Spleen (tissue), 11 donors: ENCODE data around the gene RENBP. TPM values are rescaled to one million over a fixed set of nuclear protein-coding genes. Genes with fewer than 3 reads are reported as not detected.
A peak's percentile ranks its signal among the peaks of the same experiment; 100 is the strongest.

Experiments
- DNase-seq: peaks from one replicate; pipeline ENCODE4 v3.0.0-alpha.2; 2020
- H3K27ac ChIP-seq, 8 donors: fragments of 200-600 bp; sonication (generic) in 7 of 8; 1 replicate in 4 of 8; 2 replicates in 4 of 8; pipeline versions ENCODE4 v1.5.0 to v1.8.0; 2016 to 2021; ENCODE audit warnings: inconsistent platforms in 4 of 8, mild to moderate bottlenecking in 4 of 8, moderate library complexity in 1 of 8
- H3K27me3 ChIP-seq, 7 donors: fragments of 200-600 bp; sonication (generic) in 6 of 7; replicated peaks in 1 of 7; 1 replicate in 4 of 7; 2 replicates in 3 of 7; pipeline versions ENCODE4 v1.5.0 to v1.8.0; 2016 to 2021; ENCODE audit warnings: inconsistent platforms in 3 of 7, mild to moderate bottlenecking in 1 of 7
- H3K36me3 ChIP-seq, 6 donors: fragments of 200-600 bp; sonication (generic) in 5 of 6; 1 replicate in 4 of 6; 2 replicates in 2 of 6; pipeline versions ENCODE4 v1.5.0 to v1.8.0; 2016 to 2021; ENCODE audit warnings: inconsistent platforms in 2 of 6
- H3K4me1 ChIP-seq, 6 donors: fragments of 200-600 bp; sonication (generic) in 5 of 6; 1 replicate in 3 of 6; 2 replicates in 3 of 6; pipeline versions ENCODE4 v1.5.0 to v1.8.0; 2016 to 2021; ENCODE audit warnings: inconsistent platforms in 3 of 6
- H3K4me3 ChIP-seq, 8 donors: fragments of 200-600 bp; sonication (generic) in 7 of 8; 1 replicate in 4 of 8; 2 replicates in 4 of 8; pipeline versions ENCODE4 v1.5.0 to v1.8.0; 2016 to 2021; ENCODE audit warnings: inconsistent platforms in 4 of 8, mild to moderate bottlenecking in 4 of 8, moderate library complexity in 2 of 8
- H3K9me3 ChIP-seq, 8 donors: fragments of 200-600 bp; sonication (generic) in 7 of 8; 1 replicate in 4 of 8; 2 replicates in 4 of 8; pipeline versions ENCODE4 v1.5.0 to v1.8.0; 2016 to 2021; ENCODE audit warnings: inconsistent platforms in 4 of 8
- CTCF ChIP-seq, 11 experiments: fragments of 200-600 bp in 7 of 11; fragments of 450-650 bp in 4 of 11; sonication (generic) in 4 of 11; IDR thresholded peaks in 8 of 11; conservative IDR thresholded peaks in 3 of 11; 1 replicate in 7 of 11; 2 replicates in 4 of 11; pipeline versions ENCODE4 v1.4.0 to v1.8.0; 2016 to 2021; ENCODE audit warnings: antibody characterized with exemption in 11 of 11, inconsistent platforms in 4 of 11, mild to moderate bottlenecking in 1 of 11
- POLR2A ChIP-seq, 3 donors: fragments of 450-650 bp; IDR thresholded peaks; one replicate each; pipeline ENCODE4 v1.5.1; 2017; ENCODE audit warnings: antibody characterized with exemption in 3 of 3, mild to moderate bottlenecking in 1 of 3
- POLR2AphosphoS5 ChIP-seq, 3 donors: sonication (generic); formaldehyde crosslinking; IDR thresholded peaks; one replicate each; pipeline ENCODE4 v1.5.1; 2017; ENCODE audit warnings: antibody characterized with exemption in 3 of 3
- WGBS, 5 donors: extraction: QIAGEN DNeasy Blood & Tissue Kit in 3 of 5; methylation state at CpG; one replicate each; pipeline versions ENCODE4 v1.1.5 to v1.1.7; 2013 to 2018; 5-methylcytosine and 5-hydroxymethylcytosine counted together
- intact Hi-C: fragments of 100-400 bp; cut with DNase I; formaldehyde crosslinking; loops from one replicate; pipeline ENCODE4 v1.15.0; 2023; ENCODE audit warnings: low total_unique reads
- microRNA-seq, 3 donors: library from miRNA; unstranded; fragments of <30 nt; microRNA quantifications; one replicate each; pipeline versions ENCODE4 to v1.1.0, GENCODE V29; 2019 to 2020
- polyA plus RNA-seq, 3 donors: library from polyadenylated mRNA; stranded (reverse); fragments of 200-250 nt; gene quantifications; one replicate each; pipeline ENCODE4 v1.2.1, GENCODE V29; 2013
- small RNA-seq, 4 donors: library from RNA; depleted of rRNA; stranded (forward); fragments of <200 nt; gene quantifications; one replicate each; pipeline ENCODE3, GENCODE V24; 2016
- total RNA-seq, 7 donors: library from RNA; depleted of rRNA in 3 of 7; stranded (reverse); fragments of >200 nt in 3 of 7; fragmentation: NEBNext Ultra II Directional in 4 of 7; extraction: Animal tissue kit (Norgen Biotek cat#: 25700) in 4 of 7; gene quantifications; one replicate each; pipeline versions ENCODE4 v1.1.0 to v1.2.1, GENCODE V29; 2016 to 2021
- donor health status: healthy with polysubstance abuse.
- donor health status: DM: no; HTN: no; CAD: no; lungs with moderate emphysema.
- donor health status: DM: no; HTN: no; CAD: no.
- donor health status: Bipolar disorder and iron deficiency.
- donor health status: healthy.
- donor health status: DM: no; HTN: no; CAD: no.
- donor health status: DM: yes; HTN: yes; CAD: no.

Gene RENBP
- total and polyA plus RNA-seq, 10 donors = 42.0 to 105 (median 63.5) TPM

- no peak for DNase-seq
- H3K4me1 ChIP-seq = peaks cover 0 to 22% (median 11%) of the 10 kb centered on the region in 6 donors
- no peaks in the 10 kb centered on the region for H3K9me3 ChIP-seq
- peaks cover 4 to 84% (median 49%) of the 10 kb centered on the region in 7 donors for H3K27me3 ChIP-seq
- no peak within 1 kb of the TSS for H3K27ac ChIP-seq
- H3K36me3 ChIP-seq = no peaks in the 10 kb centered on the region
- WGBS, 5 donors = 4 to 28% (median 16%) methylated on average over 42 to 77 of the region's 94 CpGs; no CpG with 5 or more reads in 1 of the 5 donors
- intact Hi-C loops = no loop called here
- TF ChIP-seq CTCF (IDR thresholded peaks at IDR 0.05 in 8 of 11, conservative IDR thresholded peaks at IDR 0.05 in 3 of 11) = no peak
- TF ChIP-seq POLR2AphosphoS5 (IDR thresholded peaks at IDR 0.05) = no peak
- TF ChIP-seq POLR2A (IDR thresholded peaks at IDR 0.05) = no peak
- peak within 1 kb of the TSS in 2 of 8 donors; percentile 21 to 56 for H3K4me3 ChIP-seq
These were observed 58.2 kb downstream of the RENBP start, which contains the start of gene L1CAM for GRCh38 chrX:153885968-153886903. Gene L1CAM (minus strand): TSS chrX:153886173. CDS start chrX:153875836, 10,337 bp downstream.

Small RNA genes within 50 kb of the gene (microRNA-seq; reads per million reads assigned to microRNA genes)
- 0 reads per million in 3 donors for gene MIR3202-1
- gene MIR3202-2 = 0 reads per million in 3 donors

Small RNA genes within 50 kb of the gene (small RNA-seq; reads per million reads assigned to genes)
- gene MIR3202-1 = 0.15 to 0.69 (median 0.41) reads per million in 4 donors

Other genes starting within 250 kb of the RENBP start
- gene BCAP31, start 220.3 kb downstream of the RENBP start, total RNA-seq = 100 to 1,000 TPM; 132 to 173 (median 136) TPM
- 100 to 1,000 TPM in 2 of 3 donors, 10 to 100 TPM in 1; 77.3 to 135 (median 108) TPM for gene BCAP31, start 220.3 kb downstream of the RENBP start, polyA plus RNA-seq
- gene ABCD1, start 219.8 kb downstream of the RENBP start, total RNA-seq = 10 to 100 TPM; 14.9 to 28.1 (median 23.2) TPM
- gene ABCD1, start 219.8 kb downstream of the RENBP start, polyA plus RNA-seq = 1 to 10 TPM; 5.1 to 9.7 (median 6.9) TPM
- gene PLXNB3, start 180.4 kb downstream of the RENBP start, total RNA-seq = 1 to 10 TPM in 6 of 7 donors, under 1 TPM in 1; 0.68 to 2.8 (median 1.7) TPM
- 1 to 10 TPM in 1 of 3 donors, under 1 TPM in 2; 0.48 to 1.5 (median 0.49) TPM for gene PLXNB3, start 180.4 kb downstream of the RENBP start, polyA plus RNA-seq
- gene SRPK3, start 163.6 kb downstream of the RENBP start, total RNA-seq = not detected
- gene SRPK3, start 163.6 kb downstream of the RENBP start, polyA plus RNA-seq = under 1 TPM; 0.03 to 0.26 (median 0.07) TPM
- gene IDH3G, start 150.3 kb downstream of the RENBP start, total RNA-seq = 10 to 100 TPM; 51.8 to 92.7 (median 68.7) TPM
- gene IDH3G, start 150.3 kb downstream of the RENBP start, polyA plus RNA-seq = 10 to 100 TPM; 32.7 to 47.0 (median 41.3) TPM
- 100 to 1,000 TPM; 144 to 307 (median 217) TPM for gene SSR4, start 150.0 kb downstream of the RENBP start, total RNA-seq
- gene SSR4, start 150.0 kb downstream of the RENBP start, polyA plus RNA-seq = 100 to 1,000 TPM; 357 to 488 (median 359) TPM
- 10 to 100 TPM in 5 of 7 donors, 1 to 10 TPM in 2; 6.4 to 15.4 (median 10.7) TPM for gene PDZD4, start 114.1 kb downstream of the RENBP start, total RNA-seq
- gene PDZD4, start 114.1 kb downstream of the RENBP start, polyA plus RNA-seq = 10 to 100 TPM in 1 of 3 donors, 1 to 10 TPM in 2; 3.7 to 21.8 (median 9.4) TPM
- 1 to 10 TPM; 1.2 to 5.1 (median 2.2) TPM for gene L1CAM, start 58.5 kb downstream of the RENBP start, total RNA-seq
- gene L1CAM, start 58.5 kb downstream of the RENBP start, polyA plus RNA-seq = 1 to 10 TPM; 1.6 to 3.4 (median 3.2) TPM
- gene AVPR2, start 40.0 kb downstream of the RENBP start, total RNA-seq = under 1 TPM in 1 of 7 donors, not detected in 6; 0.52 TPM
- under 1 TPM; 0.22 to 0.77 (median 0.26) TPM for gene AVPR2, start 40.0 kb downstream of the RENBP start, polyA plus RNA-seq
- 100 to 1,000 TPM; 176 to 317 (median 236) TPM for gene ARHGAP4, start 18.4 kb downstream of the RENBP start, total RNA-seq
- gene ARHGAP4, start 18.4 kb downstream of the RENBP start, polyA plus RNA-seq = 100 to 1,000 TPM; 297 to 713 (median 635) TPM
- 10 to 100 TPM; 56.4 to 89.1 (median 85.5) TPM for gene NAA10, start 9.6 kb downstream of the RENBP start, total RNA-seq
- 100 to 1,000 TPM; 123 to 174 (median 168) TPM for gene NAA10, start 9.6 kb downstream of the RENBP start, polyA plus RNA-seq
- gene HCFC1, start 27.2 kb upstream of the RENBP start, total RNA-seq = 10 to 100 TPM; 50.6 to 86.5 (median 62.1) TPM
- 10 to 100 TPM in 2 of 3 donors, 1 to 10 TPM in 1; 9.5 to 22.7 (median 11.4) TPM for gene HCFC1, start 27.2 kb upstream of the RENBP start, polyA plus RNA-seq
- 10 to 100 TPM in 1 of 7 donors, 1 to 10 TPM in 6; 2.0 to 12.2 (median 6.2) TPM for gene TMEM187, start 28.1 kb upstream of the RENBP start, total RNA-seq
- gene TMEM187, start 28.1 kb upstream of the RENBP start, polyA plus RNA-seq = 1 to 10 TPM; 3.3 to 7.4 (median 4.9) TPM
- gene IRAK1, start 75.3 kb upstream of the RENBP start, total RNA-seq = 100 to 1,000 TPM in 2 of 7 donors, 10 to 100 TPM in 5; 86.2 to 118 (median 91.1) TPM
- gene IRAK1, start 75.3 kb upstream of the RENBP start, polyA plus RNA-seq = 10 to 100 TPM; 46.4 to 85.2 (median 55.2) TPM
- 100 to 1,000 TPM in 1 of 7 donors, 10 to 100 TPM in 6; 63.3 to 104 (median 83.5) TPM for gene MECP2, start 153.1 kb upstream of the RENBP start, total RNA-seq
- 10 to 100 TPM; 15.2 to 22.7 (median 17.7) TPM for gene MECP2, start 153.1 kb upstream of the RENBP start, polyA plus RNA-seq
- gene OPN1LW, start 199.6 kb upstream of the RENBP start, total RNA-seq = not detected
- gene OPN1LW, start 199.6 kb upstream of the RENBP start, polyA plus RNA-seq = not detected
- not detected for gene OPN1MW, start 238.0 kb upstream of the RENBP start, total RNA-seq
- not detected for gene OPN1MW, start 238.0 kb upstream of the RENBP start, polyA plus RNA-seq